Neuronal stem cell (in vitro differentiated cells): Measurements from ENCODE around the gene LYST.

Experiments
- DNase-seq: peaks from one replicate; pipeline ENCODE4 v3.0.0-alpha.2; 2013; ENCODE audit warnings: low spot score
- H2AFZ ChIP-seq: one replicate; pipeline ENCODE4 v1.6.1; 2013; ENCODE audit warnings: mild to moderate bottlenecking, low read length, inconsistent platforms
- H2AK5ac ChIP-seq: 2 replicates; pipeline ENCODE4 v1.6.1; 2013; ENCODE audit warnings: low read depth, mild to moderate bottlenecking, inconsistent platforms, low read length, moderate library complexity, mixed read lengths
- H2BK120ac ChIP-seq: 2 replicates; pipeline ENCODE4 v1.6.1; 2013; ENCODE audit warnings: low read depth, mild to moderate bottlenecking, inconsistent platforms, low read length, moderate library complexity, mixed read lengths
- H2BK12ac ChIP-seq: one replicate; pipeline ENCODE4 v1.6.1; 2013; ENCODE audit warnings: low read length, inconsistent platforms
- H2BK15ac ChIP-seq: 2 replicates; pipeline ENCODE4 v1.6.1; 2013; ENCODE audit warnings: mild to moderate bottlenecking, low read length, inconsistent platforms, mixed read lengths
- H2BK5ac ChIP-seq: one replicate; pipeline ENCODE4 v1.6.1; 2013; ENCODE audit warnings: inconsistent platforms, mild to moderate bottlenecking, low read length, moderate library complexity
- H3K14ac ChIP-seq: one replicate; pipeline ENCODE4 v1.6.1; 2013; ENCODE audit warnings: low read length, inconsistent platforms
- H3K18ac ChIP-seq: 2 replicates; pipeline ENCODE4 v1.6.1; 2013; ENCODE audit warnings: low read length, inconsistent platforms
- H3K23ac ChIP-seq: 2 replicates; pipeline ENCODE4 v1.6.1; 2013; ENCODE audit warnings: low read depth, mild to moderate bottlenecking, mixed read lengths, low read length, inconsistent platforms; ENCODE audit not compliant: poor library complexity
- H3K27ac ChIP-seq: replicated peaks from 3 replicates; pipeline ENCODE4 v1.5.1; 2013; ENCODE audit warnings: low read length, inconsistent platforms
- H3K27me3 ChIP-seq, 3 experiments: 2 replicates each; pipeline ENCODE4 v1.6.1; 2013; ENCODE audit warnings: low read length in 3 of 3, mild to moderate bottlenecking in 2 of 3, inconsistent platforms in 1 of 3, low read depth in 1 of 3, mixed read lengths in 1 of 3, moderate library complexity in 1 of 3; ENCODE audit not compliant: control insufficient read depth in 3 of 3, insufficient read depth in 3 of 3
- H3K36me3 ChIP-seq, 2 donors: replicated peaks in 1 of 2; 2 replicates each; pipeline ENCODE4 v1.6.1; 2013; ENCODE audit warnings: low read length in 2 of 2; ENCODE audit not compliant: control insufficient read depth in 2 of 2, insufficient read depth in 2 of 2
- H3K4ac ChIP-seq: 2 replicates; pipeline ENCODE4 v1.6.1; 2013; ENCODE audit warnings: inconsistent platforms, mild to moderate bottlenecking, low read length, moderate library complexity
- H3K4me1 ChIP-seq, 2 donors: 1 replicate in 1 of 2; 2 replicates in 1 of 2; pipeline ENCODE4 v1.6.1; 2013; ENCODE audit warnings: low read length in 2 of 2, low read depth in 1 of 2; ENCODE audit not compliant: control insufficient read depth in 2 of 2, insufficient read depth in 1 of 2
- H3K4me2 ChIP-seq: one replicate; pipeline ENCODE4 v1.6.1; 2013; ENCODE audit warnings: mild to moderate bottlenecking, low read length, inconsistent platforms; ENCODE audit not compliant: insufficient read depth, poor library complexity, severe bottlenecking
- H3K4me3 ChIP-seq, 2 donors: 2 replicates each; pipeline ENCODE4 v1.5.1; 2013; ENCODE audit warnings: low read length in 2 of 2, mild to moderate bottlenecking in 2 of 2, inconsistent platforms in 1 of 2, moderate library complexity in 1 of 2
- H3K79me1 ChIP-seq: one replicate; pipeline ENCODE4 v1.6.1; 2013; ENCODE audit warnings: low read depth, mild to moderate bottlenecking, inconsistent platforms, low read length, moderate library complexity
- H3K9ac ChIP-seq: one replicate; pipeline ENCODE4 v1.6.1; 2013; ENCODE audit warnings: mild to moderate bottlenecking, low read depth, low read length, inconsistent platforms; ENCODE audit not compliant: poor library complexity
- H3K9me3 ChIP-seq, 2 donors: replicated peaks in 1 of 2; 2 replicates each; pipeline versions ENCODE3 to v1.6.1; 2013; ENCODE audit warnings: low read length in 2 of 2, mild to moderate bottlenecking in 2 of 2, inconsistent platforms in 1 of 2, low read depth in 1 of 2, mixed read lengths in 1 of 2, moderate library complexity in 1 of 2; ENCODE audit not compliant: control insufficient read depth in 2 of 2, insufficient read depth in 1 of 2
- H4K8ac ChIP-seq: one replicate; pipeline ENCODE4 v1.6.1; 2013; ENCODE audit warnings: low read depth, mild to moderate bottlenecking, inconsistent platforms, low read length, moderate library complexity
- H4K91ac ChIP-seq: one replicate; pipeline ENCODE4 v1.6.1; 2013; ENCODE audit warnings: low read length, low read depth, mild to moderate bottlenecking, inconsistent platforms; ENCODE audit not compliant: poor library complexity
- WGBS, 2 donors: extraction: QIAGEN DNeasy Blood & Tissue Kit; methylation state at CpG; one replicate each; pipeline ENCODE4 v1.1.7; 2013; ENCODE audit warnings: missing lambda C conversion rate in 2 of 2, mixed read lengths in 1 of 2; ENCODE audit not compliant: insufficient read length in 2 of 2, insufficient replicate concordance in 1 of 2; ENCODE audit errors: extremely low coverage in 2 of 2; 5-methylcytosine and 5-hydroxymethylcytosine counted together

LYST gene

GRCh38 chr1:235735621-235736020 is 131.1 kb downstream of the LYST start:
- no peaks in the 10 kb centered on the region for H3K27me3 ChIP-seq
- no peak overlapping the region for H2BK5ac ChIP-seq
- no peak overlapping the region for H3K9ac ChIP-seq
- no CpG with 5 or more reads among the region's 2 CpGs for WGBS, 2 donors
- no peak overlapping the region for H3K18ac ChIP-seq
- no peak overlapping the region for H2AFZ ChIP-seq
- H2BK12ac ChIP-seq: no peak overlapping the region
- no peak overlapping the region for H3K4ac ChIP-seq
- no peak overlapping the region for H2BK15ac ChIP-seq
- H3K23ac ChIP-seq: no peak overlapping the region
- H3K14ac ChIP-seq: no peak overlapping the region
- H3K79me1 ChIP-seq: no peaks in the 10 kb centered on the region
- H2BK120ac ChIP-seq: no peak overlapping the region
- no peak overlapping the region for H3K27ac ChIP-seq
- no peak overlapping the region for H4K91ac ChIP-seq
- no peaks in the 10 kb centered on the region for H3K36me3 ChIP-seq
- no peak overlapping the region for H2AK5ac ChIP-seq
- H3K9me3 ChIP-seq: no peaks in the 10 kb centered on the region
- DNase-seq: no peak
- no peak overlapping the region for H4K8ac ChIP-seq
- peaks cover 0 to 3% of the 10 kb centered on the region in 2 donors for H3K4me1 ChIP-seq
- no peak overlapping the region for H3K4me2 ChIP-seq
- no peak overlapping the region for H3K4me3 ChIP-seq

GRCh38 chr1:235734335-235734734 is 132.4 kb downstream of the LYST start:
- no peak overlapping the region for H2AFZ ChIP-seq
- DNase-seq: no peak
- no peak overlapping the region for H3K23ac ChIP-seq
- H3K4ac ChIP-seq: no peak overlapping the region
- H3K27ac ChIP-seq: no peak overlapping the region
- H3K4me3 ChIP-seq: no peak overlapping the region
- no peaks in the 10 kb centered on the region for H3K27me3 ChIP-seq
- no peak overlapping the region for H2AK5ac ChIP-seq
- H2BK120ac ChIP-seq: no peak overlapping the region
- H3K9ac ChIP-seq: no peak overlapping the region
- H4K8ac ChIP-seq: no peak overlapping the region
- no peak overlapping the region for H3K4me2 ChIP-seq
- no peak overlapping the region for H2BK5ac ChIP-seq
- no peak overlapping the region for H4K91ac ChIP-seq
- H2BK15ac ChIP-seq: no peak overlapping the region
- no peaks in the 10 kb centered on the region for H3K9me3 ChIP-seq
- no peak overlapping the region for H2BK12ac ChIP-seq
- H3K18ac ChIP-seq: no peak overlapping the region
- peaks cover 0 to 3% of the 10 kb centered on the region in 2 donors for H3K4me1 ChIP-seq
- H3K79me1 ChIP-seq: no peaks in the 10 kb centered on the region
- no peak overlapping the region for H3K14ac ChIP-seq
- H3K36me3 ChIP-seq: no peaks in the 10 kb centered on the region

GRCh38 chr1:235730007-235730406 is 136.7 kb downstream of the LYST start:
- Histone ChIP-seq H3K36me3 (no peaks in the 10 kb centered on the region), H2BK12ac (no peak overlapping the region), H3K18ac (no peak overlapping the region), H3K4me3 (no peak overlapping the region), H4K8ac (no peak overlapping the region), H2BK120ac (no peak overlapping the region), H3K14ac (no peak overlapping the region), H3K23ac (no peak overlapping the region), H4K91ac (no peak overlapping the region), H3K79me1 (no peaks in the 10 kb centered on the region), H3K4me2 (no peak overlapping the region), H3K4me1 (no peaks in the 10 kb centered on the region), H2AFZ (no peak overlapping the region), H2AK5ac (no peak overlapping the region), H3K9me3 (no peaks in the 10 kb centered on the region), H3K9ac (no peak overlapping the region), H2BK15ac (no peak overlapping the region), H2BK5ac (no peak overlapping the region), H3K27ac (no peak overlapping the region), H3K27me3 (no peaks in the 10 kb centered on the region), H3K4ac (no peak overlapping the region)
- DNase-seq: no peak
- no CpG with 5 or more reads among the region's 1 CpG for WGBS, 2 donors

DNA sequence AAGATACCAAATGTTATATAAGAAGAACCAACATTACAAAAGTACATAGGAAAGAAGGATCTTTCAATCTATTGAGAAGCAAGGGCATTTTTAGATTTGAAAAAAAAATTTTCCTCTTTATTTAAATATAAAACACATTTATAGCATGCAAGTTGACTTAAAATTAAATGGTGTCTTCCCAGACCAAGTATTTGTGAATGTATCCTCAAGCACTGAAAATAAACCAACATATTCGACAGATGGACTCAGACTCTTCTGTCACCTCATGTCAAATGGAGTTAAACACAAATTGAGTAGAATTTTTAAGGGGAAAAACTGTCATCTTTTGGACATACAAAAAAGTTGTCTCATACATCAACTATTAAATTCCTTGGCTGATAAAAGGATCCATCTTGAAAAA is 140.1 kb downstream of the LYST start:
- H3K4me3 ChIP-seq: no peak overlapping the region
- H3K23ac ChIP-seq: no peak overlapping the region
- no peak overlapping the region for H4K8ac ChIP-seq
- no peak overlapping the region for H2BK12ac ChIP-seq
- H3K4me2 ChIP-seq: no peak overlapping the region
- no peak overlapping the region for H2AFZ ChIP-seq
- H3K9me3 ChIP-seq: no peaks in the 10 kb centered on the region
- no peak overlapping the region for H3K18ac ChIP-seq
- H3K14ac ChIP-seq: no peak overlapping the region
- no peak overlapping the region for H4K91ac ChIP-seq
- no peaks in the 10 kb centered on the region for H3K27me3 ChIP-seq
- no peak overlapping the region for H2AK5ac ChIP-seq
- H3K4ac ChIP-seq: no peak overlapping the region
- no peak overlapping the region for H2BK5ac ChIP-seq
- H2BK15ac ChIP-seq: no peak overlapping the region
- DNase-seq: no peak
- no peaks in the 10 kb centered on the region for H3K36me3 ChIP-seq
- no peak overlapping the region for H3K9ac ChIP-seq
- no peak overlapping the region for H2BK120ac ChIP-seq
- no peaks in the 10 kb centered on the region for H3K4me1 ChIP-seq
- H3K79me1 ChIP-seq: no peaks in the 10 kb centered on the region
- no CpG with 5 or more reads among the region's 1 CpG for WGBS, 2 donors
- no peak overlapping the region for H3K27ac ChIP-seq
